Keratinocyte (primary cell): ENCODE data around the gene SEPTIN6. TPM values are rescaled to one million over a fixed set of nuclear protein-coding genes. Genes with fewer than 3 reads are reported as not detected.

Experiments used
- DNase-seq: peaks from one replicate; pipeline ENCODE4 v3.0.0-alpha.2; 2011; ENCODE audit warnings: low read depth, missing footprints, low spot score
- FAIRE-seq: peaks from 2 replicates; lab custom pipeline; 2011; peaks lifted over from hg19 to GRCh38; lab: Jason Lieb, UNC
- H2AFZ ChIP-seq: 2 replicates; pipeline ENCODE4 v1.6.0; 2012; ENCODE audit warnings: low read length, control low read depth, inconsistent platforms; ENCODE audit not compliant: control insufficient read depth
- H3K27ac ChIP-seq: 2 replicates; pipeline ENCODE4 v1.5.1; 2011; ENCODE audit warnings: low read length; ENCODE audit not compliant: control insufficient read depth, insufficient read depth
- H3K27me3 ChIP-seq: 3 replicates; pipeline ENCODE4 v1.6.0; 2011; ENCODE audit warnings: low read length; ENCODE audit not compliant: control insufficient read depth, insufficient read depth; ENCODE audit errors: extremely low read depth
- H3K36me3 ChIP-seq, 2 experiments: 2 replicates in 1 of 2; 3 replicates in 1 of 2; pipeline ENCODE4 v1.5.1; 2011; ENCODE audit warnings: low read length in 2 of 2, mild to moderate bottlenecking in 1 of 2; ENCODE audit not compliant: control insufficient read depth in 2 of 2, insufficient read depth in 2 of 2; ENCODE audit errors: extremely low read depth in 1 of 2
- H3K4me1 ChIP-seq: 3 replicates; pipeline ENCODE4 v1.5.1; 2011; ENCODE audit warnings: low read length; ENCODE audit not compliant: control insufficient read depth, insufficient read depth; ENCODE audit errors: extremely low read depth
- H3K4me2 ChIP-seq: 3 replicates; pipeline ENCODE4 v1.6.0; 2011; ENCODE audit warnings: low read depth, low read length; ENCODE audit not compliant: control insufficient read depth, insufficient read depth; ENCODE audit errors: extremely low read depth
- H3K4me3 ChIP-seq, 3 experiments: fragments of 200-600 bp in 1 of 3; sonication (generic) in 1 of 3; 2 replicates in 2 of 3; 3 replicates in 1 of 3; pipeline ENCODE4 v1.5.1; 2011 to 2016; ENCODE audit warnings: low read length in 3 of 3, mild to moderate bottlenecking in 3 of 3, control low read depth in 2 of 3, inconsistent platforms in 1 of 3, low read depth in 1 of 3, mixed read lengths in 1 of 3, mixed run types in 1 of 3, moderate library complexity in 1 of 3; ENCODE audit not compliant: control insufficient read depth in 2 of 3, insufficient read depth in 2 of 3; ENCODE audit errors: extremely low read depth in 1 of 3
- H3K79me2 ChIP-seq: 2 replicates; pipeline ENCODE4 v1.6.0; 2012; ENCODE audit warnings: low read length; ENCODE audit not compliant: control insufficient read depth, insufficient read depth
- H3K9ac ChIP-seq: 3 replicates; pipeline ENCODE4 v1.6.0; 2011; ENCODE audit warnings: low read length; ENCODE audit not compliant: control insufficient read depth, insufficient read depth; ENCODE audit errors: extremely low read depth
- H3K9me1 ChIP-seq: 3 replicates; pipeline ENCODE4 v1.6.0; 2011; ENCODE audit warnings: low read length; ENCODE audit not compliant: control insufficient read depth, insufficient read depth; ENCODE audit errors: extremely low read depth
- H3K9me3 ChIP-seq: 2 replicates; pipeline ENCODE4 v1.5.1; 2012; ENCODE audit warnings: low read depth, low read length; ENCODE audit not compliant: control insufficient read depth
- H4K20me1 ChIP-seq: 3 replicates; pipeline ENCODE4 v1.6.0; 2011; ENCODE audit warnings: low read length; ENCODE audit not compliant: control insufficient read depth, insufficient read depth; ENCODE audit errors: extremely low read depth
- CTCF ChIP-seq, 3 experiments: IDR thresholded peaks in 1 of 3; conservative IDR thresholded peaks in 1 of 3; optimal IDR thresholded peaks in 1 of 3; 2 replicates in 2 of 3; 3 replicates in 1 of 3; pipeline versions ENCODE3 to v1.5.1; 2011; ENCODE audit warnings: low read length in 3 of 3, mild to moderate bottlenecking in 3 of 3, moderate library complexity in 2 of 3, control low read depth in 1 of 3, inconsistent platforms in 1 of 3; ENCODE audit not compliant: insufficient read depth in 2 of 3; ENCODE audit errors: extremely low read depth in 1 of 3
- EZH2 ChIP-seq: IDR thresholded peaks from one replicate; pipeline ENCODE4 v1.6.1; 2012; ENCODE audit warnings: inconsistent platforms, mild to moderate bottlenecking, low read length, moderate library complexity
- dilution Hi-C: fragments of 300-500 bp; cut with MboI; formaldehyde crosslinking; loops from one replicate; pipeline ENCODE4 v1.7.0; 2020; ENCODE audit warnings: low sequenced_read_pairs; ENCODE audit not compliant: extremely low pct_ligation_motif_present
- polyA plus RNA-seq, 5 experiments: library from polyadenylated mRNA; depleted of rRNA in 3 of 5; stranded (reverse) in 3 of 5; stranded (forward) in 1 of 5; unstranded in 1 of 5; fragments of >200 nt; gene quantifications; 1 replicate in 1 of 5; 2 replicates in 3 of 5; 3 replicates in 1 of 5; pipeline versions ENCODE4 v1.2.1 to v1.2.3, GENCODE V29; 2011 to 2012; ENCODE audit warnings: missing spikeins in 2 of 5, low read depth in 1 of 5, low replicate concordance in 1 of 5

SEPTIN6 gene
- polyA plus RNA-seq, 1 donor (not counting 4 experiments of a cell fraction or from before 2014, with no cell fraction given), result 12.6 TPM

GRCh38 chrX:119647552-119648420 is 45.2 kb downstream of the SEPTIN6 start:
- Histone ChIP-seq H3K79me2 (no peaks in the 10 kb centered on the region), H3K27me3 (no peaks in the 10 kb centered on the region), H3K9me3 (no peaks in the 10 kb centered on the region), H3K9me1 (no peaks in the 10 kb centered on the region), H3K36me3 (no peaks in the 10 kb centered on the region), H3K27ac (no peak overlapping the region), H4K20me1 (no peaks in the 10 kb centered on the region), H3K4me3 (no peak overlapping the region), H3K4me2 (no peak overlapping the region), H3K9ac (no peak overlapping the region), H2AFZ (no peak overlapping the region), H3K4me1 (no peaks in the 10 kb centered on the region)
- no peak for FAIRE-seq
- dilution Hi-C loops, result no loop called here
- DNase-seq, result no peak
- no peak for TF ChIP-seq CTCF (optimal IDR thresholded peaks at IDR 0.05 in 1 of 3, IDR thresholded peaks at IDR 0.05 in 1 of 3, conservative IDR thresholded peaks at IDR 0.05 in 1 of 3; ENCODE audit: extremely low read depth in 1 of 3, insufficient read depth in 2 of 3, low read length in 3 of 3)
- TF ChIP-seq EZH2, result no peak

- Histone ChIP-seq H3K4me3 (no peak overlapping the region), H3K36me3 (no peaks in the 10 kb centered on the region), H3K79me2 (no peaks in the 10 kb centered on the region), H3K4me2 (no peak overlapping the region), H3K9ac (no peak overlapping the region), H3K27ac (no peak overlapping the region), H3K9me1 (no peaks in the 10 kb centered on the region), H4K20me1 (no peaks in the 10 kb centered on the region), H3K4me1 (no peaks in the 10 kb centered on the region), H3K27me3 (no peaks in the 10 kb centered on the region), H2AFZ (no peak overlapping the region), H3K9me3 (no peaks in the 10 kb centered on the region)
- dilution Hi-C loops, result no loop called here
- DNase-seq, result no peak
- no peak for TF ChIP-seq EZH2
- no peak for TF ChIP-seq CTCF (optimal IDR thresholded peaks at IDR 0.05 in 1 of 3, IDR thresholded peaks at IDR 0.05 in 1 of 3, conservative IDR thresholded peaks at IDR 0.05 in 1 of 3; ENCODE audit: extremely low read depth in 1 of 3, insufficient read depth in 2 of 3, low read length in 3 of 3)
- FAIRE-seq, result no peak
Observed at GRCh38 chrX:119647089-119647488, 45.9 kb downstream of the SEPTIN6 start.
